GM12878 (cell line): ENCODE data around the gene SRMS. TPM values are rescaled to one million over a fixed set of nuclear protein-coding genes. Genes with fewer than 3 reads are reported as not detected.

ENCODE experiments used
- ATAC-seq: fragments of 200-7000 bp; cut with Tn5 transposase; 3 replicates; pipeline ENCODE4 v1.9.1; 2020; ENCODE audit warnings: mild to moderate bottlenecking, moderate library complexity
- BruUV-seq: library from RNA; stranded (reverse); fragments of 400-500 nt; replicated peaks from 2 replicates; lab custom pipeline; 2021; lab: Mats Ljungman, UMichigan
- CTCF ChIA-PET: fragments of 300-600 bp; sonication (Branson Sonifier 250); formaldehyde crosslinking; extraction: SDS; loops from one replicate; lab custom pipeline; 2021; ENCODE audit warnings: inconsistent platforms; lab: Yijun Ruan, JAX
- POLR2A ChIA-PET: fragments of 350-600 bp; formaldehyde crosslinking; extraction: SDS; loops from one replicate; lab custom pipeline; 2021; ENCODE audit warnings: inconsistent platforms; lab: Charles Lee
- RAD21 ChIA-PET: fragments of 300-600 bp; sonication (Branson Sonifier 250); formaldehyde crosslinking; loops from one replicate; lab custom pipeline; 2023; ENCODE audit warnings: antibody characterized with exemption; ENCODE audit not compliant: unreplicated experiment; lab: Charles Lee
- SMC1A ChIA-PET: fragments of 300-600 bp; sonication (Branson Sonifier 250); formaldehyde crosslinking; loops from one replicate; lab custom pipeline; 2023; ENCODE audit not compliant: unreplicated experiment, uncharacterized antibody; lab: Charles Lee
- DNase-seq: peaks from one replicate; pipeline ENCODE4 v3.0.0-alpha.2; 2011; ENCODE audit warnings: low read depth, low spot score
- FAIRE-seq: peaks from 3 replicates; lab custom pipeline; 2011; peaks lifted over from hg19 to GRCh38; lab: Jason Lieb, UNC
- H2AFZ ChIP-seq: 2 replicates; pipeline ENCODE4 v1.6.0; 2011; ENCODE audit warnings: low read depth, low read length, control low read depth; ENCODE audit not compliant: control insufficient read depth
- H3K27ac ChIP-seq: 2 replicates; pipeline ENCODE4 v1.5.1; 2011; ENCODE audit warnings: control low read depth; ENCODE audit not compliant: control insufficient read depth, insufficient read depth
- H3K27me3 ChIP-seq, 2 experiments: replicated peaks in 1 of 2; 2 replicates each; pipeline versions ENCODE4 v1.6.0 to v1.6.1; 2011; ENCODE audit warnings: low read length in 1 of 2; ENCODE audit not compliant: control insufficient read depth in 2 of 2, insufficient read depth in 2 of 2
- H3K36me3 ChIP-seq, 2 experiments: 2 replicates each; pipeline ENCODE4 v1.5.1; 2011; ENCODE audit warnings: low read length in 1 of 2; ENCODE audit not compliant: control insufficient read depth in 2 of 2, insufficient read depth in 2 of 2
- H3K4me1 ChIP-seq: 2 replicates; pipeline ENCODE4 v1.6.1; 2011; ENCODE audit warnings: mild to moderate bottlenecking, low read length, moderate library complexity, mixed read lengths; ENCODE audit not compliant: control insufficient read depth, insufficient read depth
- H3K4me2 ChIP-seq: 2 replicates; pipeline ENCODE4 v1.6.0; 2011; ENCODE audit warnings: control low read depth; ENCODE audit not compliant: control insufficient read depth, insufficient read depth
- H3K4me3 ChIP-seq: fragments of 200-600 bp; sonication (generic); 2 replicates; pipeline ENCODE4 v1.5.1; 2016
- H3K79me2 ChIP-seq: 2 replicates; pipeline ENCODE4 v1.6.0; 2011; ENCODE audit warnings: low read length; ENCODE audit not compliant: control insufficient read depth, insufficient read depth
- H3K9ac ChIP-seq: 2 replicates; pipeline ENCODE4 v1.8.0; 2011; ENCODE audit warnings: low read length, control low read depth, mixed read lengths; ENCODE audit not compliant: control insufficient read depth, insufficient read depth
- H3K9me3 ChIP-seq: replicated peaks from 3 replicates; pipeline ENCODE4 v1.5.1; 2011; ENCODE audit warnings: mild to moderate bottlenecking, low read length; ENCODE audit not compliant: control insufficient read depth, insufficient read depth
- H4K20me1 ChIP-seq: 2 replicates; pipeline ENCODE4 v1.6.0; 2011; ENCODE audit not compliant: control insufficient read depth, insufficient read depth
- ATF2 ChIP-seq: IDR thresholded peaks from 2 replicates; pipeline ENCODE4 v1.6.1; 2012; ENCODE audit warnings: low read length, inconsistent platforms
- BCL11A ChIP-seq: IDR thresholded peaks from 2 replicates; pipeline ENCODE4 v1.6.1; 2011; ENCODE audit warnings: low read depth, low read length
- BHLHE40 ChIP-seq, 2 experiments: fragments of 450-650 bp in 1 of 2; IDR thresholded peaks; 2 replicates each; pipeline ENCODE4 v1.6.1; 2011 to 2017; ENCODE audit warnings: low read depth in 2 of 2, borderline replicate concordance in 1 of 2, improper control_type of control experiment in 1 of 2, low read length in 1 of 2, mild to moderate bottlenecking in 1 of 2
- BMI1 ChIP-seq: fragments of 450-650 bp; IDR thresholded peaks from 2 replicates; pipeline ENCODE4 v1.6.1; 2016; ENCODE audit warnings: mild to moderate bottlenecking, moderate library complexity, borderline replicate concordance
- CEBPB ChIP-seq, 2 experiments: fragments of 150-350 bp in 1 of 2; IDR thresholded peaks; 2 replicates each; pipeline ENCODE4 v1.6.1; 2012 to 2014; ENCODE audit warnings: low read depth in 2 of 2, low read length in 2 of 2, borderline replicate concordance in 1 of 2, inconsistent platforms in 1 of 2
- CUX1 ChIP-seq: IDR thresholded peaks from 2 replicates; pipeline ENCODE4 v1.6.1; 2012; ENCODE audit warnings: improper control_type of control experiment, low read depth, low read length; ENCODE audit not compliant: insufficient replicate concordance
- IKZF2 ChIP-seq, 2 experiments: fragments of 450-650 bp; IDR thresholded peaks; 2 replicates each; pipeline ENCODE4 v1.6.1; 2017; ENCODE audit warnings: mild to moderate bottlenecking in 2 of 2, moderate library complexity in 2 of 2
- NFYB ChIP-seq: IDR thresholded peaks from 2 replicates; pipeline ENCODE4 v1.6.1; 2011; ENCODE audit warnings: low read depth, mild to moderate bottlenecking, low read length, improper control_type of control experiment, moderate library complexity; ENCODE audit not compliant: insufficient read depth
- PKNOX1 ChIP-seq: fragments of 450-650 bp; IDR thresholded peaks from 2 replicates; pipeline ENCODE4 v1.6.1; 2016; ENCODE audit warnings: mild to moderate bottlenecking
- RFX5 ChIP-seq: IDR thresholded peaks from 2 replicates; pipeline ENCODE4 v1.6.1; 2011; ENCODE audit warnings: low read depth, low read length, improper control_type of control experiment
- SREBF2 ChIP-seq: IDR thresholded peaks from 2 replicates; pipeline ENCODE4 v1.6.1; 2012; ENCODE audit warnings: mild to moderate bottlenecking, low read length
- SRF ChIP-seq, 2 experiments: IDR thresholded peaks; 2 replicates each; pipeline ENCODE4 v1.6.1; 2011; ENCODE audit warnings: low read depth in 2 of 2, low read length in 2 of 2, mild to moderate bottlenecking in 1 of 2, moderate library complexity in 1 of 2
- STAT3 ChIP-seq: IDR thresholded peaks from 2 replicates; pipeline ENCODE4 v1.6.1; 2011; ENCODE audit warnings: low read depth, low read length, improper control_type of control experiment
- ZNF207 ChIP-seq: fragments of 450-650 bp; IDR thresholded peaks from 2 replicates; pipeline ENCODE4 v1.6.1; 2014; ENCODE audit warnings: antibody characterized with exemption, mild to moderate bottlenecking, borderline replicate concordance
- ZNF274 ChIP-seq: IDR thresholded peaks from one replicate; pipeline ENCODE4 v1.8.0; 2011; ENCODE audit not compliant: insufficient read length, insufficient read depth
- ZNF384 ChIP-seq: IDR thresholded peaks from 2 replicates; pipeline ENCODE4 v1.6.1; 2012; ENCODE audit warnings: low read depth, mild to moderate bottlenecking, low read length, improper control_type of control experiment, borderline replicate concordance
- WGBS: methylation state at CpG from one replicate; pipeline ENCODE4 v1.1.6; 2016; ENCODE audit warnings: low lambda C conversion rate; ENCODE audit not compliant: insufficient replicate concordance, insufficient coverage; ENCODE audit errors: missing lambda C conversion rate; 5-methylcytosine and 5-hydroxymethylcytosine counted together
- in situ Hi-C: fragments of 300-500 bp; cut with MboI; formaldehyde crosslinking; loops from 9 replicates; pipeline ENCODE4 v1.14.3; 2018; ENCODE audit warnings: mixed read lengths
- intact Hi-C: fragments of 100-400 bp; cut with micrococcal nuclease; formaldehyde crosslinking; loops from one replicate; pipeline ENCODE4 v1.14.2; 2022; ENCODE audit not compliant: unreplicated experiment
- polyA plus RNA-seq, 11 experiments: library from polyadenylated mRNA; depleted of rRNA in 4 of 11; unstranded in 6 of 11; stranded (reverse) in 5 of 11; fragments of >200 nt; fragmentation: Nextera tagmentation in 4 of 11; fragmentation: Illumina TruSeq in 1 of 11; extraction: Ambion mirVana in 4 of 11; extraction: Trizol in 1 of 11; gene quantifications; 1 replicate in 1 of 11; 2 replicates in 10 of 11; pipeline versions ENCODE4 v1.2.1 to v1.2.3, GENCODE V29; 2011 to 2016; ENCODE audit warnings: inconsistent platforms in 2 of 11, missing spikeins in 2 of 11, low read depth in 1 of 11
- total RNA-seq, 4 experiments: library from RNA; depleted of rRNA in 3 of 4; stranded (reverse); fragments of >200 nt in 3 of 4; fragmentation: Illumina TruSeq in 1 of 4; extraction: Trizol in 1 of 4; gene quantifications; 2 replicates each; pipeline versions ENCODE4 v1.2.1 to v1.2.3, GENCODE V29; 2013 to 2021
- TF ChIP-seq, protein P1 (sequence below): IDR thresholded peaks from 2 replicates; pipeline ENCODE4 v1.6.1; 2012; ENCODE audit warnings: low read depth, low read length, improper control_type of control experiment

Gene SRMS
- total and polyA plus RNA-seq, 10 of the 15 experiments (the other 5 are each of a cell fraction or from before 2014, with no cell fraction given): not detected

DNA sequence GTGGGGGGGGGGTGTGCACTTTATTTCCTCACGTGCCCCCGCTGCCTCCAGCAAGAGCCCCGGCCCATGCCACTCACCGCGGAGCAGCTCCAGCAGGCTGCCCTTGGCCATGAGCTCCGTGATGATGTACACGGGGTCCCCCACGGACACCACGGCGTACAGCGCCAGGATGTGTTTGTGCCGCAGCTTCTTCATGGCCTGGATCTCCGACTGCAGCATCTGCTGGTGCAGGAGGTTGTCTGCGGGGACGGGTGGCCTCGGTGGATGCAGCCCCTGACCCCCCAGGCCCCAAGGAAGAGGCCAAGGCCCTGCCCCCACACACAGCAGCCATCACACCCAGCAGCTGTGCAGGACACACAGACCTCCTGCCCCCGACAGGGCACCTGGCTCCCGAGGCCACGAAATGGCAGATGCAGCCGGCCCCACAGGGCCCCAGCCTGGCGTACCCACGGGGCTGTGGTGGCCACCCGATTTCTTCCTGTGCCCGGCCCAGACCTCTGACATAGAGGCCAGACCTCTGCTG is 15.0 kb downstream of the SRMS start:
- DNase-seq: no peak
- TF ChIP-seq ZNF207: no peak
- TF ChIP-seq CUX1: no peak
- no peak for TF ChIP-seq PKNOX1
- TF ChIP-seq BHLHE40 (IDR thresholded peaks at IDR 0.05; ENCODE audit: borderline replicate concordance in 1 of 2, low read depth in 2 of 2, low read length in 1 of 2): no peak
- no peak for TF ChIP-seq CEBPB (IDR thresholded peaks at IDR 0.05; ENCODE audit: borderline replicate concordance in 1 of 2, low read depth in 2 of 2, low read length in 2 of 2)
- no peak for TF ChIP-seq NFYB
- TF ChIP-seq, protein P1, sequence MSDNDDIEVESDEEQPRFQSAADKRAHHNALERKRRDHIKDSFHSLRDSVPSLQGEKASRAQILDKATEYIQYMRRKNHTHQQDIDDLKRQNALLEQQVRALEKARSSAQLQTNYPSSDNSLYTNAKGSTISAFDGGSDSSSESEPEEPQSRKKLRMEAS: no peak
- TF ChIP-seq SREBF2: no peak
- no peak for TF ChIP-seq STAT3
- no peak for TF ChIP-seq BCL11A
- no peak for TF ChIP-seq ZNF384
- TF ChIP-seq IKZF2 (IDR thresholded peaks at IDR 0.05): no peak
- TF ChIP-seq RFX5: no peak
- no peak for TF ChIP-seq SRF (IDR thresholded peaks at IDR 0.05; ENCODE audit: low read depth in 2 of 2, low read length in 2 of 2)
- TF ChIP-seq ZNF274: no peak
- no peak for TF ChIP-seq ATF2
- TF ChIP-seq BMI1: no peak
- ChIA-PET RAD21 (interaction anchor here (0.7 kb wide), 1 partner anchor 10 kb away, joined by 3 read pairs; no protein-coding TSS in a partner anchor), SMC1A (no interaction called here), CTCF (interaction anchor here (1.5 kb wide), 1 partner anchor 36 kb away, joined by 4 read pairs; no protein-coding TSS in a partner anchor), POLR2A (no interaction called here)
- H3K4me2 ChIP-seq: no peak overlapping the region
- 60% methylated on average over 24 of the region's 24 CpGs for WGBS
- peaks cover 18% of the 10 kb centered on the region for H3K4me1 ChIP-seq
- H3K27ac ChIP-seq: no peak overlapping the region
- no peak overlapping the region for H3K9ac ChIP-seq
- H3K36me3 ChIP-seq: no peaks in the 10 kb centered on the region
- in situ Hi-C loops: no loop called here
- no peaks in the 10 kb centered on the region for H3K79me2 ChIP-seq
- H3K9me3 ChIP-seq: no peaks in the 10 kb centered on the region
- BruUV-seq: no TSS peak
- no peak for ATAC-seq
- intact Hi-C loops: no loop called here
- no peaks in the 10 kb centered on the region; a peak in 1 of 4 replicates for H3K27me3 ChIP-seq
- H2AFZ ChIP-seq: no peak overlapping the region
- FAIRE-seq: no peak
- no peaks in the 10 kb centered on the region for H4K20me1 ChIP-seq
- no peak overlapping the region for H3K4me3 ChIP-seq
